T1000 (cell line): ENCODE results near the gene XPO6.

Experiments used
- DNase-seq: peaks from one replicate; lab custom pipeline; 2025; ENCODE audit warnings: mixed read lengths; lab: John Stamatoyannopoulos, UW

XPO6 gene

DNA sequence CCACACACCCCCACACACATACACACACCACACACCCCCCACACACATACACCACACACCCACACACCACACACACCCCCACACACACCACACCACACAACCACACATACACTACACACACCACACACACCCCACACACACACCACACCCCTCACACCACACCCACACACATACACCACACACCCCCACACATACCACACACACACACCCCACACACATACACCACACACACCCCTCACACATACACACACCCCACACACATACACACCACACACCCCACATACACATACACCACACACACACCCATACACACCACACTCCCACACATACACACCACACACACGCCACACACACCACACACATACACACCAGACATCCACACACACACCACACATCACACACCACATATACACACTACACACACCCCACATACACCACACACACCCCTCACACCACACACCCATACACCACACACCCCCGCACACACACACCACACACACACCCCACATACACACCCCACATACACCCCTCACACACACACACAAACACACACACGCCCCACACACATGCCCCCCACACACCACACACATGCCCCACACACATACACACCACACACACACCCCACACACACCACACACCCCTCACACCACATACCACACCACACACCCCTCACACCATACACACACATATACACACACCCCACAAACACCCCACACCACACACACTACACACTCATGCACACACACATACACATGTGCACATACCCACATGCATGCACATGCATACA lies 122.4 kb downstream of the XPO6 start:
- DNase-seq = no peak

DNA sequence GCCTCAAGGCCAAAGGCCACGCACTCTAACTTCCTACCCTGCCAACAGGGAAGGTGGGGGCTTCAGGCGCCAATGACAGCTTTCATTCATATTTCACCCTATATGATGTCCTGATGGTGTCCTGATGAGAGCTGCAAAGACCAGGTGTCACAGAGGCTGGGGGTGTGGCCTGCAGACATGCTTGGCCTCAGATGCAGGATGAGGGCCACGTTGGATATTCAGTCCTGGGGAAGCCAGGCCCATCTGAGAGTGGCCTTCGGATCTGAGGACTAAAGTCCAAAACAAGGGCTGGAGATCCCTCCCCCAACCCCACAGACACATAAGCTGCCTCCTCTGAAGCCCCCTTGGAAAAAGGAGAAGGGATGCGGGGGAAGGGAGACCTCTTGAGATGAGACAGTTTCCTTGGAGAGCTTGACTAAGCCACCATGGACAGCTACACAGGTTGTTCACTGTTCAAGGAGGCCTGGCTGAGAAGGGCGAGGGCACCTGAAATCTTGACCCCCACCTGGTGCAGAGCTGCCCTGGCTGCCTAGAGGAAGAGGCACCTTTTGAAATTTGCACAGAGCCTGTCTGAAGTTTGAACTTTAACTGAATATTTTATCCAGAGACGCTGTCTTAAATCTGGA lies 124.0 kb downstream of the XPO6 start:
- no peak for DNase-seq

DNA sequence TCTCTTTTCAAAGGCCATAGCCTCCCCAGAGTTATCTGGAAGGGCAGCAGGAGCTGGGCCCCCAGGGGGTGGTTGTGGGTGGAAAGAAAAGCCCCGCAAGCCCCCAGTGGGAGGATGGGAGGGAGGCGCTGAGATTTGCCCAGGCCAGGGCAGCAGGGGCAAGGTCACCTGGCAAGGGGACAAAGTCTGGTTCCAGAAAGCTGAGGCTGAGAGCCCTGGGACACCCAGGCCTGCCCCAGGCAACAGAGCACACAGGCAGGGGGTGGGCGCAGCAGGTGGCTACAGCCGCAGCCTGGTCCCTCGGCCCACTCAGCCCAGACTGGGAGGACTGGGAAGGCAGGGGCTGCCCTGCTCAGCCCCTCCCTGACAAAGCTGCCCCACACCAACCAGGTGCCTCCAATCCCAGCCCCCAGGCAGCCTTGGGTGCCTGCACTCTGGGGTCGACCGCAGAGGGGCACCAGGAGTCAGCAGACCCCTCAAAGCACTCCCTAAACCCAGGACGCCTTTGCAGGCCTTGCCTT lies 124.6 kb downstream of the XPO6 start:
- DNase-seq = no peak

DNA sequence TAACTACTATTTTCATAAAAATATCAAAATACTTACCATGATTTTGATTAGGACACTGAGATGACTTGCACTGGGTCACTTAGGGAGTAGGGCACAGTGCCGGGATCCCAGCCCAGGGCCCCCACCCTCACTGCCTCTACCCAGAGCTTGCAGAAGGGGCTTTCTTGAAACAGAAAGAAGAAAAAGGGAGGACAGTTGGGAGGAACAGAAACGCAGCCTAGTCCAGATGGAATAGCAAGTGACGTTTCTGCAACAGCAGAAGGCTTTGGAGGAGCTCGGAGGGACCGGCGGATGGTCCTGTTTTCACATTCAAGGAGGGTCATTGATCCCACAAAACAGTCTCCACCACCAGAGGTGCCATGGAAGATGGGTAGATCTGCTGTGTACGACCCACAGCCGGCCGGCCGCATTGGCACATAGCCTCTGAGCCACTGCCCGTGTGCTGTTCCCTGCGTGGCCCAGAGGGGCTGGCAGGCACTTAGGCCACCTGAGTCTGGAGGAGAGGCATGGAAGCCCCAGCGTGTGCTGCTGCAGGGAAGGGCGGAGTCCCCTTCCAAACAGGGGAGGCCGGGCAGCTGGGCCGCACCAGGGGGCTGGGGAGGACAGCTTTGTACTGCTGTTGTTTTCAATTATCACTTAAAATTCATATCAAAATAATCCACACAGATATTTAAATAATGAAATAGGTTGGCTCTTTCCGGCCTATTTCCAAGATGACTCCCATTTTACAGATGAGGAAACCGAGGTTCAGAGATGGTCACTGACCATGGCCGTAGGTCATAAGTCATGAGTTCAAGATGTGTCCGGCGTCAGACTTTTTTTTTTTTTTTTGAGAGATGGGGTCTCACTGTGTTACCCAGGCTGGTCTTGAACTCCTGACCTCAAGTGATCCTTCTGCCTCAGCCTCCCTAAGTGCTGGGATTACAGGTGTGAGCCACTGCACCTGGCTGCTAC lies 125.3 kb downstream of the XPO6 start:
- no peak for DNase-seq

DNA sequence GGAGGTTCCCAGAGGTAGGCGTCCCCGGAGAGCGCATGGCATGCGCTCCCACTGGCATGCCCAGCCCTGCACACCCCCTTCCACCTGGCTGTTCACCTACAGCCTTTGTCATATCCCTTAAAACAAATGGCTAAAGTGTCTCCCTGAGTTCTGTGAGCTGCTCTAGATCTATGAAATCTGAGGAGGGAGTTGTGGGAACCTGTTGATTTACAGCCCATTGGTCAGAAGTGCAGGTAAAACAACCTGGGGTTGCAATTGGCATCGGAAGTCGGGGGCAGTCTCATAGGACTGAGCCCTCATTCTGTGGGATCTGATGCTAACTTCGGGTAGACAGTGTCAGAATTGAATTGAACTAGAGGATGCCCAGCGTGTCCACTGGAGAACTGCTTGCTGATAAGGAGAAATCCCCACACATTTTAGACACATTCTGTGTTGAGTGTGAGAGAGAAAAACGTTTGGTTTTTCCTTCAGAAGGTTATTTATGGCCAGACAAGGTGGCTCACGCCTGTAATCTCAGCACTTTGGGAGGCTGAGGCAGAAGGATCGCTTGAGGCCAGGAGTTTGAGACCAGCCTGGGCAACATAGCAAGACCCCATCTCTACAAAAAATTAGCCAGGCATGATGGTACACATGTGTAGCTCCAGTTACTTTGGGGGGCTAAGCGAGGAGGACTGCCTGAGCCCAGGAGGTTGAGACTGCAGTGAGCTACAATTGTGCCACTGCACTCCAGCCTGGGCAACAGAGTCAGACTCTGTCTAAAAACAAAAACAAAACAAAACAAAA lies 126.2 kb downstream of the XPO6 start:
- DNase-seq = no peak

DNA sequence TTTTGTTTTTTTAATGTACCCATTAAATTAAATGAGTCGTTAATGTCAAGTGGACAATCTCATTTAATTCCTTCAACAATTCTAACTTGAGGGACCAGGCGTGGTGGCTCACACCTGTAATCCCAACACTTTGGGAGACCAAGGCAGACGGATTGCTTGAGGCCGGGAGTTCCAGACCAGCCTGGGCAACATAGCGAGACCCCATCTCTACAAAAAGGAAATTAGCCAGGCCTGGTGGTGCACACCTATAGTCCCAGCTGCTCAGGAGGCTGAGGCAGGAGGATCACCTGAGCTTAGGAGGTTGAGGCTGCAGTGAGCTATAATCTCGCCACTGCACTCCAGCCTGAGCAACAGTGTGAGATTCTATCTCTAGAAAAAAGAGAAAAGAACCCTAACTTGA lies 127.6 kb downstream of the XPO6 start:
- DNase-seq = no peak

DNA sequence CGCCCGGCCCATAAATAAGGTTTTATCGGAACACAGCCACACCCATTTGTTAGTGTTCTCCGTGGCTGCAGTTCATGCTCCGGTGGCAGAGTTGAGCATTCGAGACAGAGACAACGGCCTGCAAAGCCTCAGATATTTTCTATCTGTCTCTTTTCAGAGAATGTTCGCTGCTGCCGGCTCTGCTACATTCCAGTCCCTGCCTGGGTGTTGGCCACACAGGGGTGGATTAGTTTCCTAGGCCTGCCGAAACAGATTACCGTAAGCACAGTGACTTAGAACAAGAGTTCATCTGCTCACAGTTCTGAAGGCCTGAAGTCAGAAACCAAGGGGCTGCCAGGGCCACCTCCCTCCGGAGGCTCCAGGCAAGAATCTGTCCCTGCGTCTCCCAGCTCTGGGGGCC lies 129.1 kb downstream of the XPO6 start:
- no peak for DNase-seq

DNA sequence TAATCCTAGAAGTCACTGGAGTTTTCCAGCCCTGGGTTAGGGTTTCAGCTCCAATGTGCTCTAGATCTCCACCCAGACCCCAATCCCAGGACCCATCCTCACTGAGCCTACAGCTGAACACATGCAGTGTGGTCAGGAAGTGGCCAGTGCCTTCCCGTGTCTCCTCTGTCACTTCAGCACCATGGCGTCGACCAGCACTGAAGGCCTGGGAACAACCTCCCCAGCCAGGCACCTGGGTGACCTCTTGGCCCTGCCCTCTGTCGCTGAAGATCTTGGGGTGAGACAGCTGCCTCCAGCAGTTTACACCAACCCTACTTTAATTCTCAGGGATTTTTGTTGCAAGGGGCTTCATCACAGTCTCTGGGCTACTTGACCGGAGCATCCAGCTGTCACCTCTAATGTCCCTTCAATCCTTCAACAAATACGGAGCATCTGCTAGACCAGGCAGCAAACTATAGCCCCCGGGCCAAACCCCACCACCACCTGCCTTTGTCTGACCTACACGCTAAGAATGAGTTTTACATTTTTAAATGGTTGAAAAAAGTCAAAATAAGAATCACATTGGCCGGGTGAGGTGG lies 130.3 kb downstream of the XPO6 start:
- DNase-seq = no peak

DNA sequence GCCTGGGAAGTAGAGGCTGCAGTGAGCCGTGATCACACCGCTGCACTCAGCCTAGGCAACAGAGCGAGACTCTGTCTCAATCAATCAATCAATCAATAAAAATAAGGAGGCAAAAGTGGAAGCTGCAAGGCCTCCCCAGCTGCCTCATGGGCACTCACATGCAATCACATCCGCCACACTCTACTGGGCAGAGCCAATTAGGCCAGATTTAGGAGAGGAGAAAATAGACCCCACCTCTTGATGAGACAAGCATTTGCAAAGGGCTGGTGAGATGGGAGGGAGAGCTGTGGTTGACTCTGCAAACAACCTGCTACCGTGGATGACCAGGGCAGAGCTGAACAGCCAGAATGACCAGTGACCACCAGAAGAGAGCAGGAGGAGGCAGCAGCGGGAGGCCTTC lies 133.5 kb downstream of the XPO6 start:
- DNase-seq = no peak

DNA sequence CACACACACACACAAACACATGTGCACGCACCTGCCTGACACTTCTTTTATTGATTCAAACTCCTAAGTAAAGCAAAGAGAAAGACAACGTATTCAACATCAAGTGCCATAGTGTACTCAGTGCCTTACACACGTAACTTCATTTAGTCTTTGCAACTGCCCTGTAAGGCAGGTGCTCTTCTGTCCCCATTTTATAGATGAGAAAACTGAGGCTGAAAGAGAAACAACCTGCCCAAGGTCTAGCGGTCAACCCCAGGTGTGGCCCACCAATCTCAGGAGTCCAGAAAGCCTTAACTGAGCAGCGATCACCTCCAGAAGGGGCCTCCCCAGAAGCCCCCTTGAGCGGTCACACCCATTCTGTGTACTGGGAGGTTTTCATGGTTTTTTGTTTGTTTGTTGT lies 137.9 kb downstream of the XPO6 start:
- no peak for DNase-seq

DNA sequence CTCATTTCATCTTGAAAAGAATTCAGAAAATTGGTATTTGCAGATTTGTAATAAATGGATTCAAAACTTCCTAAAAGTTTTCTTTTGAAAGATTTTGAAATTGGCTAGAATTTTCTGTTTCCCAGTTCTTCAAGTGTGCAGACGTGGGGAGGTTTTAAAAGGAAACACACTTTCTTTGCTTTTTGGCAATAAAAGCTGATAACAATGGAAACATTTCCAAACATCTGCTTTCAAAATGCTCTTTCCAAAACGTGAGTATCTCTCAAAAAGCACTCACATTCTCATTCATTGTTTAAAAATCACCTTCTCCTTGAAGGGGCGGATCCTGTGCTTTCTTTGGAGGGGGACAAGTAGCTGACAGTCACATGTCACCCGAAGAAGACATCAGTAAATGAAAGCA lies 139.7 kb downstream of the XPO6 start:
- no peak for DNase-seq

DNA sequence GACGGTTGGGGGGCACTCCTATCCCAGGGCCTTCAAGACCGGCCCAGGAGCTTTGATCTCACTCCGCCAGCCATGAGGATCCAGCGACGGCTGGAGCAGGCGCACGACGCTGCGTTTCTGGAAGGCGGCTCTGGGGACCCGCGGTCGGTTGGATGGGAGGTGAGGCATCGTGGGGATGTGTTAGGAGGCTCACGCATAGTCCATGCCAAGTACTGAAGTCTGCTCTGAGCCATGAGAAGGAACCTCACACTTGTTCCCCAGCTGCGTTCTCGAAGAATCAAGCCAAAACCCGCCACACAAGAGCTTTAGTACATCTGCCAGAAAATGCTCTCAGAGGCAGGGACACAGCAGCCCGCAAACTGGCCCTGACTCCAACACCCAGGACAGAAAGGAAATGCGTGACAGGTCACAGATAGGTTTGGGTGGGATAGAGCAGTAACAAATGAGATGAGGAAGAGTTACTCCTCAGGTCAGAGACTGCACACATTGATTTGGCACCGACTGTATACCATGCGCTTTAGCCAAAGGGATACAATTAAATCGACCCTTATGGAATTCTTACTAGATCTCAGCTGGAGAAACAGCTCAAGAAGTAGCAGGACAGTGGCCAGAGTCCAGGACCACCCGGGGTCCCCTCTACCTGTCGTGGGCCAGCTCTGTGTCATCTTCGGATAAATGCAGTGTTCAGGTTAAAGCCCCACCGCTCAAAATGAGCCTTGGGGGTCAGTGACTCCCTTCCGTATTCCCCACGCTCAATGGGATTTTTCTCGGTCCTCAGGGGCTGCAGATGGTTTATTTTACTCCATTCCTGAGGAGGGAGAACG lies 141.6 kb downstream of the XPO6 start:
- DNase-seq = no peak

DNA sequence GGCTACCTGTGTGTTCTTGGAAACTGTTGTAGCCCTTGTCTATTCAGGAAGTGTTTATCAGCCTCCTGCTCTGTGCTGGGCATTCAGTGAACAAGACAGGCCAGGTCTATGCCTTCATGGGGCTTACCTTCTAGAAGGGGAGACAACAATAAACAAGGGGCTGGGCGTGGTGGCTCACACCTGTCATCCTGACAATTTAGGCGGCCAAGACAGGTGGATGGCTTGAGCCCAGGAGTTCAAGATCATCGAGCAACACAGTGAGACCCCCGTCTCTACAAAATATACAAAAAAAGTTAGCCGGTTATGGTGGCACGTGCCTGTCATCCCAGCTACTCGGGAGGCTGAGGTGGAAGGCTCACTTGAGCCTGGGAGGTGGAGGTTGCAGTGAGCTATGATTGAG lies 142.8 kb downstream of the XPO6 start:
- DNase-seq = no peak

DNA sequence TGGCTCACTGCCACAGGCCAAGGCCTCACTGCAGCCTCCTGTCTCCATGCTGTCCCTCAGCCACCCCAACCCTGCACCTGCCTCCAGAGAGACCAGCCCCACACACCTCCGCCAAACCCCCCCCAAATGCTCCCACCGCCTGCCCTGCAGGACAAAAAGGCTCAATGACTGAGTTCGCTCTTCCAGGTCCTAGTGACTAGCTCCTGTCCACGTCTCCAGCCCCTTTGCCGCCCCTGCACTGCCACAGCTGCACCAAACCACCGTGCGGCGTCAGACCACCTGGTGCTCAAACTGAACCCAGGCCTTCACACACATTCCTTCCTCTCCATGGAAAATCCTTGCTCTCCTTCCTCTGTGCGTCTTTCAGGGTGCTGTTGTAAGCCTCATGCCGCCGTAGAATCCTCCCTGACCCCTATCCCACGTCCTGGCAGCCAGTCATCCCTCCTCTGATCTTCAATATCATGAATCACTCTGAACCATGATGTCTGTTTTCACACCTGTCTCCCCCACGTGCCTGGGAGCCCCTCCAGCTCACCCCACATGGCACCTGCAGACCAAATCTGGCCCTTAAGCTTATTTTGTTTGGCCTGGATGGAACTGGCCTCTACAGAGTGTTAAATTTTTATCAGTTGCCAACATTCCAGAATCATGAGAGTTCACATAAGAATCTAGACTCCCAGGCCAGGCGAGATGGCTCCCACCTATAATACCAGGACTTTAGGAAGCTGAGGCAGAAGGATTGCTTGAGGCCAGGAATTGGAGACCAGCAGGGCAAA lies 144.0 kb downstream of the XPO6 start:
- DNase-seq = no peak

DNA sequence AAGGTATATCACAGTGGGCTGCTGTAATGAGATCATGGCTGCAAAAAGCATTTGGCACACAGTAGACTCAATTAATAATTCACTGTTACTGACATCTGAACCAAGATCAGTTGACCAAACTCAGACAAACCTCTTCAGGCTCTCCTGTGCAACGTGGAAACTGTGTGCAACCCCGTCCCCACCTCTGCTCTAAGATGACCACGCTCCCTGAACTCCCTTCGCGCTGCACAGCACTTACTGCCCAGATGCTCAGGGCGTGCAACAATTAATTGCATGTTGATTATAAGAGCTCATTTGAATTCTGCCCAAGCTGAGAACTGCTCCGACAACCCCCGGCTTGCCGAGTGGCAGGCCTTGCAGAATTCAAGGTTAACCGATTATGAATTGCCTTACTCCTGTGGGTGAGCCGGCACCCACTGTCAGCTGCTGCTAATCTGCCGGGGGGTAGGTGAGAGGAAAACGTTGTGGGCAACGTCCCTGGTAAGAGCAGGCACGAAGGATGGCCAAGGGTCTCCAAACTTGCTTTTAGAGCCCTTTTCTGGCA lies 147.0 kb downstream of the XPO6 start:
- no peak for DNase-seq

DNA sequence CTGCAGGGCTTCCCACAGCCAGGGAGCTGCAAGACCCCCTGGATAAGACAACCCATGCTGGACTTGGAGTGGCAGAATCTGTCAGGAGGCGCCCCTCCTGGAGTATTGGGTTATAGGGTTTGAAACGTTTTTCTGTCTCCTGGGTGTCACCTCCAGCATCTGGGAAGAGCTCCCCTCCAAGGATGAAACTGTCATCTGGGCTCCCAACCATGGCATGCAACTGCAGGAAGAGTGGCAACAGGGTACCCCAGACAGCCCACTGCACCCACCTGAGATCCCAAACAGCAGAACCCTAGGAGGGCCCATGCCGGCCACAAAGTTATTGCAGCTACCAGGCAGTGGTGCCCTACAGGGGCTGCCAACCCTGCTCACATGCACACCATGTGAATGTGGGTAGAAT lies 147.6 kb downstream of the XPO6 start:
- no peak for DNase-seq

DNA sequence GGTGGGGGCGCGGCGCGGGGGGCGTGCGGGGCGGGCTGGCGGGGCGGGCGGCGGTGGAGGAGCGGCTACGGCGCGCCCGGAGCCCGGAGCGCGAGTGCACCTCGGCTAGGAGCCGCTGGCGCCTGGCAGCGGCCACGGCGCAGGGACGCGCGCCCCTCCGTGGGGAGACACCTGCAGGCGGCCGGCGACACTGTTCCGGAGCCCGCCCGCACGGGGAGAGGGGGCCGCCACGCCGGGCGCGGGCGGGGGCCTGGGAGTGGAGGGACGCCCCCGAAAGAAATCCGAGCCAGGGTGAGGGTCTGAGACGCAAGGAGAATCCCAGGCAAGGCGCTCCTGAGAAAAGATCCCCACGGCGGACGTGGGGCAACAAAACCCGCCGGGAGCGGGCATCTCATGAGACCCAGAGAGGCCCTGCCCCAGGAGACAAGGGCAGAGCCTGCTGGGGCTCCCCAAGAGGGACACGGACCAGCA lies 148.1 kb downstream of the XPO6 start, which contains the start of gene GSG1L:
TSS of gene GSG1L (minus strand) at position 124 of the 471 bp plus-strand sequence. CDS start 290 bp downstream, outside the sequence.
- no peak for DNase-seq

DNA sequence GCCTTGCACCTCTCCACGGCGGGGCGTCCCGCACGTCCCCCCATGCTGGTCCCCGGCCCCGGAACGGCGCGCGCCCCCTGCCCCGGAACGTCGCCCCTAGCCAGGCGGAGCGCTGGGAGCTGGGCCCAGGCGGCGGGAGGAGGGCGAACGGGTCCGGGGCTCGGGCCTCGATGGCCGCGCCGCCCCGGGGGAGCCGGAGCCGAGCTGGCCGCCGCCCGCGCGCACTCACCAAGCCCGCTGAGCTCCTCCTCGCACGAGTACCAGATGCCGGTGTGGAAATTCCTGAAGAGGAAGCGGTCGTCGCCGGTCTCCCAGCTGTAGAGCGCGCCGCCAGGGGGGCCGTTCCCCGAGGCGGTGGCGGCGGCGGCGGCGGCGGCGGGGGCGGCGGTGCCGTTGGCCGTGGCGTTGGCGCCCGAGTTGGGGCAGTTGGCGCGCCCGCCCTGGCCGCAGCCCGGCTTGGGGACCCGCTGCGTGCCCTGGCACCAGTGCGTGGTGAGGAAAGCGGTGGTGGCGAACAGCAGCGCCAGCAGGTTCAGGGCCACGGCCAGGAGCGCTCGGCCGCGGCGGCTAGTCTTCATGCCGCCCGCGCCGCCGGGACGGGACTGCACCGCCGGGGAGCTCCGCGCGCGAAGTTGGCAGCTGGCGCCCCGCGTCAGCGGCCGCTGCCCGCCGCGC lies 148.8 kb downstream of the XPO6 start:
- DNase-seq = no peak
